Measurements from ENCODE around the gene TRAPPC6A. TPM values are rescaled to one million over a fixed set of nuclear protein-coding genes. Genes with fewer than 3 reads are reported as not detected.
A peak's percentile ranks its signal among the peaks of the same experiment; 100 is the strongest.

Gene TRAPPC6A
- total RNA-seq, 1 experiment from 2014 or later: 18.3 TPM

DNA sequence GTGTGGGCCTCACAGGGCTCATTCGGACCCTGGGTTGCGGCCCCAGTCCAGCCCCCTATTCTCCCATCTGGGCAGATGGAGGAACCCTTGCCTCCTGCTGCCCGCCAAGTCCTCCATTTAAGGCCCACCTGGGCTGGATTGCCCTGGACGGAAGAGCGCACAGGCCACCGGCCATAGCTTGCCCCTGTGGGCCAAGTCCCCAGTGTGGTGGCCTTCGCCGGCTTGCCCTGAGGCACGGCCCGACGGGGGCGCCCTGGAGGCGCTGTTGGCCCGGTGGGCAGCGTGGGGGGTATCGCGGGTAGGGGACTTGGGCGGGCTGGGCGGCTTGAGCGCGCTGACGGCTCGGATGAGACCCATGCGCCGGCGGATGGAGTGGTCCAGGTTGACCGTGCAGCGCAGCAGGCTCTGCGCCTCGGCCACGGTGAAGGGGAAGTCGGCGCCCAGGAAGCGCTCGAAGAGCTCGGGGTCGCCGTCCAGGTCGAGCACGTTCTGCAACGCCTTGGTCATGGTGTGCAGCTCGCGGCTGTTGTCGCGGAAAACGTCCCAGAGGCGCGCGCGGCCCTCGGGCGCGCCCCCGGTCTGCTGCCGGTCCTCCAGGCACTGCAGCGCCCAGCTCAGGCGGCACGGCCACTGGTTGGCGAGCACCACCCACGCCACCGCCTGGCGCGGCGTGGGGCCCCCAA, 26.1 kb downstream of the TRAPPC6A start:
- H3K4me3 ChIP-seq (ENCODE audit: low read length): no peak overlapping the region
- H3K27ac ChIP-seq (ENCODE audit: low read length): no peak overlapping the region
- POLR2A ChIA-PET (ENCODE audit: unreplicated experiment): no interaction called here
- DNase-seq: no peak
- ATAC-seq: no peak
- no peaks in the 10 kb centered on the region for H3K79me2 ChIP-seq (ENCODE audit: low read length)
- no peak overlapping the region for H2AFZ ChIP-seq (ENCODE audit: low read length)
- no TSS peak for BruUV-seq (replicated peaks)
- no peaks in the 10 kb centered on the region for H3K9me2 ChIP-seq (replicated peaks; ENCODE audit: low read length)
- no peaks in the 10 kb centered on the region for H3F3A ChIP-seq (ENCODE audit: low read length, unreplicated experiment)
- H3K27me3 ChIP-seq (ENCODE audit: low read length): no peaks in the 10 kb centered on the region
- H4K20me1 ChIP-seq (ENCODE audit: low read length): no peaks in the 10 kb centered on the region
- peaks cover 9% of the 10 kb centered on the region; the same call in 1 of the 2 replicates for H3K4me1 ChIP-seq (ENCODE audit: insufficient read depth, low read length)
- CTCF ChIA-PET: no interaction called here
- H3K9ac ChIP-seq (ENCODE audit: low read length): no peak overlapping the region
- H3K36me3 ChIP-seq (ENCODE audit: low read depth, low read length): no peaks in the 10 kb centered on the region
- H3K4me2 ChIP-seq (ENCODE audit: low read length): no peak overlapping the region
- no peaks in the 10 kb centered on the region for H3K9me3 ChIP-seq (ENCODE audit: low read length)
- intact Hi-C loops (cut with micrococcal nuclease): no loop called here
- TF ChIP-seq, protein P1, sequence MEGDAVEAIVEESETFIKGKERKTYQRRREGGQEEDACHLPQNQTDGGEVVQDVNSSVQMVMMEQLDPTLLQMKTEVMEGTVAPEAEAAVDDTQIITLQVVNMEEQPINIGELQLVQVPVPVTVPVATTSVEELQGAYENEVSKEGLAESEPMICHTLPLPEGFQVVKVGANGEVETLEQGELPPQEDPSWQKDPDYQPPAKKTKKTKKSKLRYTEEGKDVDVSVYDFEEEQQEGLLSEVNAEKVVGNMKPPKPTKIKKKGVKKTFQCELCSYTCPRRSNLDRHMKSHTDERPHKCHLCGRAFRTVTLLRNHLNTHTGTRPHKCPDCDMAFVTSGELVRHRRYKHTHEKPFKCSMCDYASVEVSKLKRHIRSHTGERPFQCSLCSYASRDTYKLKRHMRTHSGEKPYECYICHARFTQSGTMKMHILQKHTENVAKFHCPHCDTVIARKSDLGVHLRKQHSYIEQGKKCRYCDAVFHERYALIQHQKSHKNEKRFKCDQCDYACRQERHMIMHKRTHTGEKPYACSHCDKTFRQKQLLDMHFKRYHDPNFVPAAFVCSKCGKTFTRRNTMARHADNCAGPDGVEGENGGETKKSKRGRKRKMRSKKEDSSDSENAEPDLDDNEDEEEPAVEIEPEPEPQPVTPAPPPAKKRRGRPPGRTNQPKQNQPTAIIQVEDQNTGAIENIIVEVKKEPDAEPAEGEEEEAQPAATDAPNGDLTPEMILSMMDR (conservative IDR thresholded peaks at IDR 0.05; ENCODE audit: low read depth, low read length): no peak
- TF ChIP-seq EZH2phosphoT487 (IDR thresholded peaks at IDR 0.05; ENCODE audit: borderline replicate concordance, low read length): no peak
- TF ChIP-seq EZH2 (IDR thresholded peaks at IDR 0.05; ENCODE audit: low read length, unreplicated experiment): no peak

DNA sequence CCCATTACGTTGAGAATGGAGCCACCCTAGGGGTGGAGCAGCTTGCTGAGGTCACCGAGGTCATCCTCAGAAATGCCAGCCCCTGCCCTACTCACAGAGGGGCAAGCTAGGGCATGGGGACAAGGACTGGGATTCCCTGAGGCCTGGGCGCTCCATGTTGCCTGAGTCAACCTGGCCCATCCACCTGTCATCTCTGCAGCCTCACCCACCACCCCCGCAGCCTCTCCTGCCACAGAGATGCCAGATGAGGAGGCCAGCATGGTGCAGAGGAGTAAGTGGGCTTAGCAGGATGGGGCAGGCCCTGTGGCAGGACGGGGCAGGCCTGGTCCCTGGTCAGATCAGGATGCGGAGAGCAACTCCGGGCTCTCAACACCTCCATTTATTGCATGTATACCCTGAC, 26.7 kb downstream of the TRAPPC6A start:
- Histone ChIP-seq H3K36me3 (ENCODE audit: low read depth, low read length) (no peaks in the 10 kb centered on the region), H3K9ac (ENCODE audit: low read length) (no peak overlapping the region), H2AFZ (ENCODE audit: low read length) (no peak overlapping the region), H3K9me2 (replicated peaks; ENCODE audit: low read length) (no peaks in the 10 kb centered on the region), H3K4me1 (ENCODE audit: insufficient read depth, low read length) (peaks cover 9% of the 10 kb centered on the region; the same call in 1 of the 2 replicates), H3K79me2 (ENCODE audit: low read length) (no peaks in the 10 kb centered on the region), H3K4me2 (ENCODE audit: low read length) (no peak overlapping the region), H3K9me3 (ENCODE audit: low read length) (no peaks in the 10 kb centered on the region), H3K27ac (ENCODE audit: low read length) (no peak overlapping the region), H4K20me1 (ENCODE audit: low read length) (no peaks in the 10 kb centered on the region), H3K4me3 (ENCODE audit: low read length) (no peak overlapping the region), H3F3A (ENCODE audit: low read length, unreplicated experiment) (no peaks in the 10 kb centered on the region), H3K27me3 (ENCODE audit: low read length) (no peaks in the 10 kb centered on the region)
- ChIA-PET POLR2A (ENCODE audit: unreplicated experiment) (no interaction called here), CTCF (interaction anchor here (1.2 kb wide), 1 partner anchor 60 kb away, joined by 10 read pairs; no protein-coding TSS in a partner anchor)
- intact Hi-C loops (cut with micrococcal nuclease): no loop called here
- no peak for TF ChIP-seq EZH2phosphoT487 (IDR thresholded peaks at IDR 0.05; ENCODE audit: borderline replicate concordance, low read length)
- TF ChIP-seq EZH2 (IDR thresholded peaks at IDR 0.05; ENCODE audit: low read length, unreplicated experiment): no peak
- TF ChIP-seq, protein P1 (conservative IDR thresholded peaks at IDR 0.05; ENCODE audit: low read depth, low read length): no peak
- BruUV-seq (replicated peaks): no TSS peak
- DNase-seq (no peak), ATAC-seq (peak; percentile 8; the same call in 1 of the 2 replicates)

DNA sequence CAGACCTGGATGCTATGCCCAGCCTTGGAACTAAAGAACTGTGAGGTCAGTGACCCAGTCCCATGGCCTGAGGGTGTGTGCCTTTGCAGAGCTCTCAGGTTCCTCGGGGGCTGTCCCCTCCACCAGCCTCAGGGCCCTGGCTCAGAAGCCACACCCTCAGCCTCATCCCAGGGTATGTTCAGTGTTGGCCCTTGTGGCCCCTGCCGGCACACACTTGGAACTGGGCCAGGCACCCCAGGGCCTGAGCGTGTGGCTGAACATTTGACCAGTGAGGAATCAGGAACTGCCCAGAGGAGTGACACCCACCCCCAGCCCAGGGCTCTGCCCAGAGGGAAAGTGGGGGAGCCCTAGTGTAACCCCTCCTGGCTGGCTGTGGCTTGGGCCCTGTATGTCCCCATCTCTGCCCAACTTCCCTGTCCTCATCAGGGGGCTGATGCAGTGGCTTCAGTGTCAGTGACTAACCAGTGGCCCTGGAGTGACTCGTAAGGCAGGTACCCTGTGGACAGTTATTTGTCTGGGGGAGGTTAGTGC, 27.2 kb downstream of the TRAPPC6A start:
- no peaks in the 10 kb centered on the region for H3K36me3 ChIP-seq (ENCODE audit: low read depth, low read length)
- no peak for TF ChIP-seq EZH2 (IDR thresholded peaks at IDR 0.05; ENCODE audit: low read length, unreplicated experiment)
- no peak for TF ChIP-seq EZH2phosphoT487 (IDR thresholded peaks at IDR 0.05; ENCODE audit: borderline replicate concordance, low read length)
- no peak overlapping the region for H3K9ac ChIP-seq (ENCODE audit: low read length)
- ChIA-PET CTCF (interaction anchor here (1.2 kb wide), 1 partner anchor 59 kb away, joined by 10 read pairs; no protein-coding TSS in a partner anchor), POLR2A (ENCODE audit: unreplicated experiment) (no interaction called here)
- H3K9me3 ChIP-seq (ENCODE audit: low read length): no peaks in the 10 kb centered on the region
- H4K20me1 ChIP-seq (ENCODE audit: low read length): no peaks in the 10 kb centered on the region
- intact Hi-C loops (cut with micrococcal nuclease): no loop called here
- H3K9me2 ChIP-seq (replicated peaks; ENCODE audit: low read length): no peaks in the 10 kb centered on the region
- no peak overlapping the region for H3K27ac ChIP-seq (ENCODE audit: low read length)
- no peaks in the 10 kb centered on the region for H3F3A ChIP-seq (ENCODE audit: low read length, unreplicated experiment)
- no peak overlapping the region for H2AFZ ChIP-seq (ENCODE audit: low read length)
- H3K4me3 ChIP-seq (ENCODE audit: low read length): no peak overlapping the region
- no peaks in the 10 kb centered on the region for H3K79me2 ChIP-seq (ENCODE audit: low read length)
- ATAC-seq (0 out of 2 replicates have a peak, but pooled peaks have one; percentile 10), DNase-seq (peak; percentile 14)
- BruUV-seq (replicated peaks): no TSS peak
- no peak overlapping the region for H3K4me2 ChIP-seq (ENCODE audit: low read length)
- peaks cover 9% of the 10 kb centered on the region; the same call in 1 of the 2 replicates for H3K4me1 ChIP-seq (ENCODE audit: insufficient read depth, low read length)
- H3K27me3 ChIP-seq (ENCODE audit: low read length): no peaks in the 10 kb centered on the region
